Loucy (cell line): ENCODE results near the gene GALNT9.

Experiments
- EZH2phosphoT487 ChIP-seq: fragments of 200-600 bp; IDR thresholded peaks from 2 replicates; pipeline ENCODE4 v1.6.1; 2018; ENCODE audit warnings: antibody characterized with exemption, mild to moderate bottlenecking, moderate library complexity, borderline replicate concordance
- TF ChIP-seq, protein P1 (sequence below): fragments of 200-600 bp; sonication (generic); conservative IDR thresholded peaks from 2 replicates; pipeline ENCODE4 v1.5.1; 2014; ENCODE audit warnings: mild to moderate bottlenecking, antibody characterized with exemption, low read length

DNA sequence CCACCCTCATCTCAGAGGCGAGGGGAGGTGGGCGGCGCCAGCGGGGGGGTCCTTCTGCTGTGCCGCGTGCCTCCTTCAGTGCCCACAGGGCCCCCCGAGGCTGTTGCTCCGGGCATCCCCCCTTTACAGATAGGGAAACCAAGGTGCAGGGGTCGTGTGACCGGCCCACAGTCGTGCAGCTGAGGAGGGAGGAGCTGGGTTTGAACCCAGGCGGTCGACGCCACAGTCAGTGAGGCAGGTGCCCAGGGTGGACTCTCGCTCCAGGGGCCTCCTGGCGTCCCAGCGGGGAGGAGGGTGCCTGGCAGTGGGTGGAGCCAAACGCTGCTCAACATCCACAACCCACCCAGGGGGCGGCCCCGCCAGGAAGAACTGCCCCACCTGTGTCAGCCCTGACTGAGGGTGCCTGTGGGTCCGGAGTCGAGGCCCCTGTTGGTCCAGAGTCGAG, 8.6 kb downstream of the GALNT9 start:
- TF ChIP-seq, protein P1, sequence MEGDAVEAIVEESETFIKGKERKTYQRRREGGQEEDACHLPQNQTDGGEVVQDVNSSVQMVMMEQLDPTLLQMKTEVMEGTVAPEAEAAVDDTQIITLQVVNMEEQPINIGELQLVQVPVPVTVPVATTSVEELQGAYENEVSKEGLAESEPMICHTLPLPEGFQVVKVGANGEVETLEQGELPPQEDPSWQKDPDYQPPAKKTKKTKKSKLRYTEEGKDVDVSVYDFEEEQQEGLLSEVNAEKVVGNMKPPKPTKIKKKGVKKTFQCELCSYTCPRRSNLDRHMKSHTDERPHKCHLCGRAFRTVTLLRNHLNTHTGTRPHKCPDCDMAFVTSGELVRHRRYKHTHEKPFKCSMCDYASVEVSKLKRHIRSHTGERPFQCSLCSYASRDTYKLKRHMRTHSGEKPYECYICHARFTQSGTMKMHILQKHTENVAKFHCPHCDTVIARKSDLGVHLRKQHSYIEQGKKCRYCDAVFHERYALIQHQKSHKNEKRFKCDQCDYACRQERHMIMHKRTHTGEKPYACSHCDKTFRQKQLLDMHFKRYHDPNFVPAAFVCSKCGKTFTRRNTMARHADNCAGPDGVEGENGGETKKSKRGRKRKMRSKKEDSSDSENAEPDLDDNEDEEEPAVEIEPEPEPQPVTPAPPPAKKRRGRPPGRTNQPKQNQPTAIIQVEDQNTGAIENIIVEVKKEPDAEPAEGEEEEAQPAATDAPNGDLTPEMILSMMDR, result no peak
- TF ChIP-seq EZH2phosphoT487, result no peak
